Airway epithelial cell (primary cell): Measurements from ENCODE around the gene OLR1. TPM values are rescaled to one million over a fixed set of nuclear protein-coding genes. Genes with fewer than 3 reads are reported as not detected.

Experiments used
- total RNA-seq: library from RNA; depleted of rRNA; stranded (reverse); fragments of >200 nt; gene quantifications from 2 replicates; pipeline ENCODE4 v1.2.3, GENCODE V29; 2015

Gene OLR1
- 0.07 TPM in 1 of 2 replicates, not detected in the other for total RNA-seq

DNA sequence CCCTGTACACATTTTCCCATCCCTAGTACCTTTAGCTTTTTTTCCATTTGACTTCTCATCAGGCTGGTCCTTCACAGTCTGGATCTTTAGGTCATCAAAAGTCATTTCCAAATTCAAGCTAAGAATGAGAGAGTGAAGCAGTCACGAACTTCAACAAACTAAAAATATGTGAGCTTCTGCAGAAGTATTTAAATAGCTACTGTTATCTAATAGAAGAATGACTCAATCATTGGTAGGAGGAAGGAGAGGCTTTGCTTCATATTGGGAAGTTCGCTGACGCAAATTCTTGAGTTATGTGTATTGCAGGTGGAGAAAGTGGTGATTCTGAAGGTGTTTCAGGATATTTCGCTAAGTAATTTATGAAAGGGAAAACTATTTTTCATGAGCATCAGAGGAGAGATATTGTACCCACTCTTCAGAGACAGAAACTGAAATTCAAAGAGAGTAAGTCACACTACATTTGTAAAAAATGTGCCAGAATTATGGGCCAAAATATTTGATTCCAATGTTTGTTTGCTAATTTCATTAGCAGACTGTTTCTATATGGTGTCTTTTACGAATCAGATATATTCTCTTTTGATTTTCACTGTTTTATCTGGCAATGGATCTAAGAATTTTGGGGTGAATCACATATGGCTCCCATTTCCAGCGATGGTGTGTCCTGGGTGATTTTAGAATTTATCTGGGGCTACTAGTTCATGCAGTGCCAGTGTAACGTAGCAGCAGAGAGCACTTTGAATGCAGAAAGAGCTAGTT, at the start of gene OLR1:
TSS of gene OLR1 (minus strand) at position 160 of the 756 bp plus-strand sequence. CDS start at position 105, 55 bp downstream.

DNA sequence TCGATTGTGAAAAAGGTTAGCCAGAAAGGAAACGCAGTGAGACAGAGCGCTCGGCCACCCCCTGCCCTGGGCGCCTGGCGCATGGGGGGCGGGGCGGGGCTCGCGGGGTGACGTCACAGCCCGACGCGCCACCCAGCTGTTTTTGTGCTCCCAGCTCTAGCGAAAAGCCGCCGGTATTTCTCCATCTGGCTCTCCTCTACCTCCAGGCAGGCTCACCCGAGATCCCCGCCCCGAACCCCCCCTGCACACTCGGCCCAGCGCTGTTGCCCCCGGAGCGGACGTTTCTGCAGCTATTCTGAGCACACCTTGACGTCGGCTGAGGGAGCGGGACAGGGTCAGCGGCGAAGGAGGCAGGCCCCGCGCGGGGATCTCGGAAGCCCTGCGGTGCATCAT, 40.8 kb upstream of the OLR1 start, which contains the start of gene GABARAPL1:
TSS of gene GABARAPL1 (plus strand) at position 139 of the 393 bp plus-strand sequence. CDS start at position 392, 253 bp downstream.

DNA sequence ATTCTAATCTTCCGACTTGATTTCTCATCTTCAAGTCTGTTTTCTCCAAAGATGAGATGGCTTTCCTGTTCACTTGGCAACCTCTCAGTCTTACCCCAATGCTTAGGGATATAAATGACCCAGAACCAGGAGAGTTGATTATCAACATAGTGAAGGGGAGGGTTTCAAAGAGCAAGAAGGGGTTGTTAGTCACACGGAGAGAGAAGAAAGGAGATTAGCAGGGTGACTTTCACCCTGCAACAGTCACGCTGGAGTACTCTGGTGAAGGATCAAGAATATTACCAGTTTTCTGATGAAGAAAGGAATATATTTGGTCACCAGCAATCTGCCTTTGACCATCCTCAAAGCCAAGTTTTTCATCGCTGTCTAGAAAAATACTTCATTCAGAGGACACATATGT, 6.9 kb upstream of the OLR1 start, which contains the start of gene TMEM52B:
TSS of gene TMEM52B (plus strand) at position 212 of the 400 bp plus-strand sequence. CDS start 543 bp downstream, outside the sequence.

DNA sequence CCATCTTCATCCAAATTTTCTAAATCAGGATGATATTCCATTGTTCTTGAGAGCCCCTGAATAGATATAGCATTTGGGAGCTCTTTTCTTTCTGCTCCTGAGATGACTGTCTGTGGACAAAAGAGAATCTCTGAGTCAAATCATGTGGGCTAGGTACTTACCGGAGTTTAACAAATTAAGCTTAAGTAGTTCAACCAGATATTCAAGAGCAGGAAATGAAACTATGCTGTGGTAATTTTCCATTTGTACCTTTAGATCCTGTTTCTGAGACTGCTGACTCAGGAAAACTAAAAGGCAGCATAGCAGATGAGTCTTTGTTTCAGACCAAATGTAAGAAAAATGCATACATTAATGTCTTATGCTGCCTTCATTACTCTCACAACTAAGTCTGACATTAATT, 41.9 kb downstream of the OLR1 start, which contains the start of gene CLEC7A:
TSS of gene CLEC7A (minus strand) at position 158 of the 400 bp plus-strand sequence. CDS start at position 41, 117 bp downstream.

Other genes with a start within 250 kb of the OLR1 start
- gene CLEC2A, start 239.8 kb downstream of the OLR1 start, total RNA-seq = not detected in 2 replicates
- gene CLEC12A, start 200.7 kb downstream of the OLR1 start, total RNA-seq = not detected in 2 replicates
- gene CLEC1B, start 173.0 kb downstream of the OLR1 start, total RNA-seq = not detected in 2 replicates
- not detected in 2 replicates for gene CLEC12B, start 161.5 kb downstream of the OLR1 start, total RNA-seq
- not detected in 2 replicates for gene CLEC9A, start 141.4 kb downstream of the OLR1 start, total RNA-seq
- not detected in 2 replicates for gene CLEC1A, start 73.1 kb downstream of the OLR1 start, total RNA-seq
- 0.14 and 1.5 TPM in 2 replicates for gene CLEC7A, start 41.9 kb downstream of the OLR1 start, total RNA-seq
- not detected in 2 replicates for gene TMEM52B, start 6.9 kb upstream of the OLR1 start, total RNA-seq
- gene GABARAPL1, start 40.7 kb upstream of the OLR1 start, total RNA-seq = 11.0 and 11.3 TPM in 2 replicates
- under 0.01 TPM in 2 replicates for gene KLRD1, start 135.7 kb upstream of the OLR1 start, total RNA-seq
- not detected in 2 replicates for gene KLRK1, start 217.9 kb upstream of the OLR1 start, total RNA-seq
- 0.21 TPM in 1 of 2 replicates, not detected in the other for gene KLRC4, start 237.6 kb upstream of the OLR1 start, total RNA-seq
- gene KLRC3, start 248.5 kb upstream of the OLR1 start, total RNA-seq = 0.79 and 0.99 TPM in 2 replicates